ENCODE data around the gene PPARA.

The PPARA gene

GRCh38 chr22:46143491-46144147 lies 6.7 kb upstream of the PPARA start:
- no peak for DNase-seq (ENCODE audit: low read depth in 2 of 2)

DNA sequence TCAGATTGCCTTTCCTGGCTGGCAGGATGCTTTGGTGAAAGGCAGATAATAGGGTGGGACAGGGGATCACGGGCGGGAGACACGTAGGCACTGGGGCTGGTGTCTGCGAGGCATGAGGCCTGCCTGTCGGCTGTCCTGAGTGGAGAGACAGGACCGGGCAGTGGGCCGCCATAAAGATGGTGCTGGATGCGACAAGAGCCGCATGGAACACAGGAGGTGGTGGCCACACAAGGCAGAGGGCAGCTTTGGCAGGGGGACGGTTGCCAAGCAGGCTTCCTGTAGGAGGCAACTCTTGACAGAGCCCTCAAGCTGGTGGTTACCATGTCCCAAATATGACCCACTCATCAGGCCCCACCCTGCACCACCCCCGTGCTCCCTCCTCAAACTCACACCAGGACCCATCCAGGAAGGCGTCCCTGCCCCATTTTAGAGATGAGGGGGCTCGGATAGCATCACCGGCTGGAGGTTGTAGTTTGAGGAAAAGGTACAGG lies 4.9 kb upstream of the PPARA start:
- DNase-seq (ENCODE audit: low read depth in 2 of 2) = no peak

GRCh38 chr22:46145896-46146295 lies 4.4 kb upstream of the PPARA start:
- DNase-seq (ENCODE audit: low read depth in 2 of 2) = no peak

DNA sequence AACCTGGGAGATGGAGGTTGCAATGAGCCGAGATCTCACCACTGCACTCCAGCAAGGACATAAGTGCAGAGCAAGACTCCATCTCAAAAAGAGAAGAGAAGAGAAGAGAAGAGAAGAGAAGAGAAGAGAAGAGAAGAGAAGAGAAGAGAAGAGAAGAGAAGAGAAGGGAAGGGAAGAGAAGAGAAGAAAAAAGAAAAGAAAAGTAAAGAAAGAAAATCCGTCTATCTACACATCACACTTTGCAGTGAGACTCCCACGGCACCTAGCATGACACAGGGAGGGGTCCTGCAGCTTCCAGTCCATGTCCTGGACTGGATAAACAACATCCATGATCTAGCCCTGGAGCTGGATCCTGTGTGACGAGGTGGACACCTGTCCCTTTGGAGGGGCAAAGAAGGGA lies 4.0 kb upstream of the PPARA start:
- no peak for DNase-seq (ENCODE audit: low read depth in 2 of 2)

GRCh38 chr22:46147061-46147460 lies 3.3 kb upstream of the PPARA start:
- DNase-seq (ENCODE audit: low read depth in 2 of 2) = no peak

DNA sequence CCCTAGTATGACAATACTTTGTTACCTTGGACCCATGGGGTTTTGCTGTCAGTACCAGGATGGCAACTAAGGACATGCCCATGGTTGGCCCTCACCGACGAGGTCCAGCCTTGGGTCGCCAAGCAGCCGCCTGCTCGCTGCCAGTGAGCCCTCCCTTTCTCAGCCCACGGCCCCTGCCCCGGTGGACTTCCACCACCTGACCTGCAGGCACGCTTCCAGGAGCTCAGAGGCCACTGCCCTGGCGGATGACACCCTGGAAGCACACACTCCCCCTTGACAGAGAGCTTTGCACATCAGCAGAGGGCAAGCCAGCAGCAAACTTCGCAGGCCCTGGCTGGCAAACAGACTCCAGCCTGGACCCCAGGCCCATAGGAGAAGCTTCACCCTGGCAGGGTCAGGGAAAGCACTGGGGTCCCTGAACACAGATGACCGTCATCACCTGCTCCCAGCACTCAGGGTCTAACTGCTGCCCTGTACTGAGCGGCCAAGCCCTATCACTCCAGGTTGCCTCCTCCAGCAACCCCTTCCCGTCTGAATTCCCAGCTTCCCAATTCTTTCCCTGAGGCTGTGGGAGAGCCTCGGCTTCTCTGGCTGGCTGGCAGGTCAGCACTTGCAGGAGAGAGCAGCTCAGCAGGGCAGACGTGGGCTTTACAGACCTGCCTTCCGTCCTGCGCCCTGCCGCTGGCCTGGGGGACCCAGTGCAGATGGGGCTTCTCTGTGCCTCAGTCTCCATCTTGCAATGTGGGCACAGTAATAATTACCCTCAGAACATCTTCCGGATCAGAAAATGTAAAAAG lies 2.7 kb upstream of the PPARA start:
- no peak for DNase-seq (ENCODE audit: low read depth in 2 of 2)

DNA sequence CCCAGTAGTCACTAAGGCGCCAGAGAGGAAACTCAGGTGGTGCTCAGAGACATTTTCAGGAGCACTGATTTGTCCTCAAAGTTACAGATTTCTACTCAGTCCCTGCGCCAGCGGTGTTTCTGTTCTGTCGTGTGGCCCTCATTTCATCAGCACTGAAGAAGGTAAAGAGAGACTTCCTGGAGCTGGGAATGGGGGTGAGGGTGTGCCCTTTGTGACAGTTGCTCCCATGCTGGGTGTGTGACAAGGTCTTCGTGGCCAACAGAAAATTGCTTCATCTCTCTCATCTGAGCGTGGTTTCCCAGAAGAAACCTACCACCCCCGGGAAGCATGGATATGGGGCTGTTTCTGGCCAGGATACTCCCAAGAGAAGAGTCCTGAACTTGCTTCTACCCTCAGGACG lies 2.0 kb upstream of the PPARA start:
- DNase-seq (ENCODE audit: low read depth in 2 of 2) = no peak

DNA sequence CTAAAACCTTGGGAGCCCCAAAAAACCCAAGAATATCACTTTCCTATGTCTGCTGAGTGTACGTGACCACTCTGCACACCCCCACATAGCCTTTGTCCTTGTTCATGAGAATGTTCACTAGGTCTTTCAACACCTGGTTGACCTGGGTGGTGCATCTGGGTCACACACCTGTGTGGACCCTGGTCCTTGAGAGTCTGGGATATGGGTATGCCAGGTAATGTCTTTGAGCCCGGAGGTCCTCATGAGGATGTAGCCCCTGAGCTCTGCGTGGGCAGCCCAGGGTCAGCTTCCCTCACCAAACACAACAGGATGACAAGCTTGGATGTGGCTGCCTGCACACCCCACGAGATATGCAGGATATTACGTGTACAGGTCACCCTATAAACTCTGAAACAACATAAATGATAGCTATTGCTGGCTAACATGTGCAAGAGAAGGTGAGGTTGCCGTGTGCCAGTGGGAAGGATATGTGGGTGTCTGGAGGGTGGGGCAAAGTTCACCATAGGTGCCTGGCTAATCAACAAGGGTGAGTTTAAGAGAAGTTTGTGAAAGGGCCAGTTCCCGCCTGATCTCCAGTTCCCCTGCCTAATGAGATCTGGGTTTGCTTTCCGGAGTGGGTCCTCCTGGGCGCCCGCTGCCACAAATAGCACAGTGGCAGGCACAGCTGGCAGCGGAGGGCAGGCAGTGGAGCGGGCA lies 1.4 kb upstream of the PPARA start:
- DNase-seq (ENCODE audit: low read depth in 2 of 2) = no peak

DNA sequence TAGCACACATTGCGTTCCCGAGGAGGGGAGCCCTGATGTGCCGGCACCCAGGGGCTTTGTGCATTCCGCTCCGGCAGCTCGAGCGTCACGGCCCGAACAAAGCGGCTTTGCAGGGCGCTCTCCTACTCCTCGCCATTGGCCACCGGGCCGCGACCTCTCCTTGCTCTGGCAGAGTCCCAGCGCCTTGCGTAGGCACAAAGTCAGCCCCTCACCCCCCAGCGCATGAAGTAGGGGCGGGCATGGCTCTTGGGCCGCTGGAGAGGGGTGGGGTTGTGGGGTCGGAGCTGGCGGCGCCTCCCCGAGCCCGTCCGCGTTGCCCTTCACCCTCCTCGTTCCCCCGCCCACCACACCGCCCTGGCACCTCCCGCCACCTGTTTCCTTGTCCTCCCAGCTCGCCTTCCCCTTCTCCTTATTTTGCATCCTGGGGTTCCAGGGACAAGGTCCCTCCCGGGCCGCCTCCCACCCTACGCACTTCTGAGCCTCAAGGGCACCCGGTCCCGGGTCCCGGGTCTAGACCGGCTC lies 753 bp upstream of the PPARA start:
- peak in 1 of 2 donors; percentile 8 for DNase-seq (ENCODE audit: low read depth in 2 of 2)

DNA sequence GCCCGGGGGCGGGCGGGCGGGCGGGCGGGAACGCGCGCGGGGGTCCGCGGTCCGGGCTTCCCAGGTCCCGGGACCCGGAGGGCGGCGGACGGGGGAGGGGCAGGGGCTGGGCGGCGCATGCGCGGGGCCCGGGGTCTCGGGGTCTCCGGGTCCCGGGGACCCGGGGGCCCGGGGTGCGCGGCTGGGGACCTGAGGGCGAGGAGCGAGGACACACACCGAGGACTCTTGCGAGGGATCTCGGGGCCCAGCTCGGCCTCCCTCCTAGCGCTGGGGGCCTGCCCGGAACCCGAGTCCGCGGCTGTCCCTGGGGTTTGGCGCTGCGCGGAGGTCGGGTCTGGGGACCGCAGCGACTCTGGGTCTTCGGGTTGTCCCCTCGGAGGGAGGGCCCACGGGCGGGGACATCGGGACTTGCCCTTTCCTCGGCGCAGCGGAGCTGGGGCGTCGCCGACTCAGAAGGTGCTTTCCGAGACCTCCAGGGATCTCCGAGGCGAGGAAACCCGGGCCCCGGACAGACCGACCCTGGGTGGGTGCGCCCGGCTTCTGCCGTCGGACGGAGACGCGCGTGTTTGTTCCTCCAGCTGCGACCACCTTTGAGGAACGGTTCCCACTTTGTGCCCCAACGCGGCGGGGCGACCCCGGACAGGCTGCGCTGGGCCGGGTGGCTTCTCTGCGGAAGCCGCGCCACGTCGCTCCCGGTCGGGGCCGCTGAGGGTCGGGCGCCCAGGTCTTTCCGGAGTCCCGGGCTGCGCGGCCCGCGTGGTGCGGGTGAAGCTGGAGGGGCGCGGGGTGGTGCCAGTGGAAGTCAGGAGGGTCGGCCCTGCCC lies 540 bp downstream of the PPARA start:
- DNase-seq (ENCODE audit: low read depth in 2 of 2) = peak in 1 of 2 donors; percentile 42

DNA sequence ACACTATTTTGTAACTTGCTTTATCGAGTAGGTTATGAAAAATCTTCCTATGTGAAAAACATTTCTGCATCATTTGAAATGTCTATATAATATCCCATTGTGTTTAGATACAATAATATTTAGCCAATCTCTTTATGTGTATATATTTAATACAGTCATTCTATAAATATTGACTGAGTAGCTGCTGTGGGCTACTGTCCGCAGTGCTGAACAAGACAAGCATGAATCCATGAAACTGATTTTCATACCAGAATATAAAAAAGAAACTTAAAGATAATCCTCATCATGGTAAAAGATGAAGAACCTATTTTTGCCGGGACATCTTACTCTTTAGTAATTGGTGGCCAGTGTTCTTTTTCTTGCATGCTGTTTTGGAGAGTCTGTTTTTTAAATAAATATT lies 3.6 kb downstream of the PPARA start:
- no peak for DNase-seq (ENCODE audit: low read depth in 2 of 2)

- DNase-seq (ENCODE audit: low read depth in 2 of 2) = no peak
Observed at GRCh38 chr22:46156031-46156430, 5.7 kb downstream of the PPARA start.

GRCh38 chr22:46158283-46158682 lies 8.0 kb downstream of the PPARA start:
- no peak for DNase-seq (ENCODE audit: low read depth in 2 of 2)

GRCh38 chr22:46159212-46159611 lies 8.9 kb downstream of the PPARA start:
- DNase-seq (ENCODE audit: low read depth in 2 of 2) = no peak

DNA sequence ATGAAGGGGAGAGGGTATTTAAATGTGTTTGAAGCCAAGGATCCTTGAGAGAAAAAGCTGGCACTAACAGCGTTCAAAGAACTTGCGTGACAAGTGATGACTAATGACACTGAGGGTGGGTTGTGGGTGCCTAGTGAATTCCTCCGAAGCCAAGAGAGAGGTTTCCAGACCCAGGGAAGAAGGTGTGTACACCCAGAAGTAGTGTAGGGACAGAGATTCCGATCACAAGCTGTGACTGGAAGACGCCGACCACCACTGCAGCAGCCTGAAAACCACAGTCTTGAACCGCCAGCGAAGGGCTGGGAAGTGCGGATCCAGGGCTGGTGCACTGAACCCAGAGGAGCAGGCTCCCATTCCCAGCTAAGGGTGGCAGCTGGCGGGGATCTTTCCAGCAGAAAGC lies 9.5 kb downstream of the PPARA start:
- no peak for DNase-seq (ENCODE audit: low read depth in 2 of 2)

GRCh38 chr22:46162285-46162684 lies 12.0 kb downstream of the PPARA start:
- no peak for DNase-seq (ENCODE audit: low read depth in 2 of 2)

- DNase-seq (ENCODE audit: low read depth in 2 of 2) = no peak
Observed at GRCh38 chr22:46162771-46163556, 12.6 kb downstream of the PPARA start.

DNA sequence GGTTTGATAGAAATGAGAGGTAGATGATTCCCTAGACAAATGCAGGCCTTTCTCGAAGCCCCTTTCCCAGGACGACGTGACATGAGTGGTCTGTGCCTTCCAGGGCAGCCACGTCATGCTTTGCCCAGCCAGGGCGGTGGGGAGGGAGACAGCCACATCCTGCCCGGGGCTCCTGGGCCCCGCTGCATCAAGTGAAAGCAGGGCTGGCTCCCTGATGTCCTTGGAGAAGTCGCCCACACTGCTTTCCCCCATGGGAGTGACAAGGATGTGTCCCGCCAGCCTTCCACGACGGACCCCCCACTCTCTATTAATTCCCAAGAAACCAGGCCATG lies 13.2 kb downstream of the PPARA start:
- DNase-seq (ENCODE audit: low read depth in 2 of 2) = no peak

DNA sequence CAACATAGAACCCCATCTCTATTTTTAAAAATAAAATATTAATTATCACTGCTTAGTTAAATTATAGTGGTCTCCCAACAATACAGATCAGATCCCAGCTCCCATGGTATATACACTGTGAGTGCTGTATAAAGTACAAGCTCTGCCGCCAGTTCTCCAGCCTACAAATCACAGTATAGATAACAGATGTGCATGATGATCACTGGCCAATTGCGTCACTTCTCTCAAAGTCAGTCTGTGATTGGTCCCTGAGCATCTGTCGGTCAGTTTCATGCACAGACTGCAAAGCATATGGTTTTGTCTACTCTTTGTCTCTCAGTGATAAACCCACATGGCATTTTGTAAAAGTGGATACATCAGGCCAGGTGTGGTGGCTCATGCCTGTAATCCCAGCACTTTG lies 15.7 kb downstream of the PPARA start:
- no peak for DNase-seq (ENCODE audit: low read depth in 2 of 2)

DNA sequence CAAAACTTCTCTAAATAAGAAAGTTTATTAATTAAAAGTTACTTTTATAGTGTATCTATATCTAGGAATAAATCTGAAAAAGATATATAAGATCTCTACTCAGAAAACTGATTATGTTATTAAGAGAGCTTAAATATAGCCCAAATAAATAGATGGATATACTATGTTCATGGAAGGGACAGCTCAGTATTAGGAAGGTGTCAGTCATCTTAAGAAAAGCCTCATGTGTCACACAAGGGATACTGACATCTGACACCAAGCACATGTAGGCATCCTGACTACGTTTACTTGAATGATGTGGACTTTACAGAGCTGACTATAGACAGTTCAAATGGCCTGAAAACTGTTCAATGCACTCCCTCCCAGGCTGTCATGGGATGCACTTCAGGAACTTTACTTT lies 19.3 kb downstream of the PPARA start:
- no peak for DNase-seq (ENCODE audit: low read depth in 2 of 2)

GRCh38 chr22:46171940-46172339 lies 21.6 kb downstream of the PPARA start:
- no peak for DNase-seq (ENCODE audit: low read depth in 2 of 2)
